Measurements from ENCODE around the gene NAA30. TPM values are rescaled to one million over a fixed set of nuclear protein-coding genes. Genes with fewer than 3 reads are reported as not detected.
A peak's percentile ranks its signal among the peaks of the same experiment; 100 is the strongest.

Gene NAA30
- total and polyA plus RNA-seq, 9 of the 15 experiments (the other 6 are each of a cell fraction or from before 2014, with no cell fraction given), result 2.2 to 8.0 (median 6.9) TPM

- intact Hi-C loops (cut with micrococcal nuclease), result no loop called here
- ATAC-seq (no peak), DNase-seq (ENCODE audit: extremely low read depth in 1 of 4, low spot score in 3 of 4) (no peak), FAIRE-seq (no peak)
- Histone ChIP-seq H3K27ac (ENCODE audit: extremely low read depth, low read depth, low read length) (no peak overlapping the region), H3K9ac (ENCODE audit: insufficient read depth in 1 of 2, low read depth in 2 of 2, low read length in 2 of 2) (no peak overlapping the region), H4K20me1 (replicated peaks; ENCODE audit: control insufficient read depth, insufficient read depth, low read length) (no peaks in the 10 kb centered on the region), H2AFZ (ENCODE audit: low read depth, low read length) (peak overlapping the region; percentile 26), H3K4me1 (replicated peaks in 1 of 2; ENCODE audit: control insufficient read depth in 2 of 2, insufficient read depth in 2 of 2, low read length in 2 of 2) (peaks cover 0 to 13% of the 10 kb centered on the region in 2 experiments; a peak in 4 of 5 replicates), H3K79me2 (ENCODE audit: control insufficient read depth, insufficient read depth, low read length) (peaks cover 24% of the 10 kb centered on the region), H3K27me3 (ENCODE audit: control insufficient read depth in 2 of 2, insufficient read depth in 2 of 2, low read length in 2 of 2) (no peaks in the 10 kb centered on the region), H3K9me3 (replicated peaks; ENCODE audit: control insufficient read depth, insufficient read depth, low read depth, low read length) (no peaks in the 10 kb centered on the region), H3K4me2 (ENCODE audit: insufficient read depth, low read length) (no peak overlapping the region), H3K4me3 (no peak overlapping the region), H3K9me1 (ENCODE audit: control insufficient read depth, insufficient read depth, low read length) (no peaks in the 10 kb centered on the region), H3K36me3 (ENCODE audit: control insufficient read depth, insufficient read depth, low read length) (peaks cover 3% of the 10 kb centered on the region; the same call in 1 of the 3 replicates)
- no TSS peak for BruUV-seq (replicated peaks)
- POLR2A ChIA-PET, result no interaction called here
- CTCF ChIA-PET (ENCODE audit: low intra/inter-chr PET ratio), result no interaction called here
- in situ Hi-C loops (cut with MboI), result no loop called here
- no peak for TF ChIP-seq CBX1 (IDR thresholded peaks at IDR 0.05; ENCODE audit: low read depth)
- TF ChIP-seq, protein P1, sequence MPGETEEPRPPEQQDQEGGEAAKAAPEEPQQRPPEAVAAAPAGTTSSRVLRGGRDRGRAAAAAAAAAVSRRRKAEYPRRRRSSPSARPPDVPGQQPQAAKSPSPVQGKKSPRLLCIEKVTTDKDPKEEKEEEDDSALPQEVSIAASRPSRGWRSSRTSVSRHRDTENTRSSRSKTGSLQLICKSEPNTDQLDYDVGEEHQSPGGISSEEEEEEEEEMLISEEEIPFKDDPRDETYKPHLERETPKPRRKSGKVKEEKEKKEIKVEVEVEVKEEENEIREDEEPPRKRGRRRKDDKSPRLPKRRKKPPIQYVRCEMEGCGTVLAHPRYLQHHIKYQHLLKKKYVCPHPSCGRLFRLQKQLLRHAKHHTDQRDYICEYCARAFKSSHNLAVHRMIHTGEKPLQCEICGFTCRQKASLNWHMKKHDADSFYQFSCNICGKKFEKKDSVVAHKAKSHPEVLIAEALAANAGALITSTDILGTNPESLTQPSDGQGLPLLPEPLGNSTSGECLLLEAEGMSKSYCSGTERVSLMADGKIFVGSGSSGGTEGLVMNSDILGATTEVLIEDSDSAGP (CRISPR knock-in tag; IDR thresholded peaks at IDR 0.05), result no peak
- no peak for TF ChIP-seq MXI1 (IDR thresholded peaks at IDR 0.05; ENCODE audit: low read depth, low read length)
- no peak for TF ChIP-seq ZNF174 (CRISPR knock-in tag; IDR thresholded peaks at IDR 0.05)
Measured at GRCh38 chr14:57388067-57388466, 2.3 kb upstream of the NAA30 start.

GRCh38 chr14:57389646-57390036 is 745 bp upstream of the NAA30 start:
- Histone ChIP-seq H3K9ac (ENCODE audit: insufficient read depth in 1 of 2, low read depth in 2 of 2, low read length in 2 of 2) (peak overlapping the region; percentile 65 to 92; a peak in 3 of 4 replicates), H3K9me1 (ENCODE audit: control insufficient read depth, insufficient read depth, low read length) (no peaks in the 10 kb centered on the region), H3K4me3 (peak overlapping the region; percentile 77), H3K4me1 (replicated peaks in 1 of 2; ENCODE audit: control insufficient read depth in 2 of 2, insufficient read depth in 2 of 2, low read length in 2 of 2) (peaks cover 3 to 13% of the 10 kb centered on the region in 2 experiments; a peak in 4 of 5 replicates), H3K79me2 (ENCODE audit: control insufficient read depth, insufficient read depth, low read length) (peaks cover 38% of the 10 kb centered on the region), H3K27me3 (ENCODE audit: control insufficient read depth in 2 of 2, insufficient read depth in 2 of 2, low read length in 2 of 2) (no peaks in the 10 kb centered on the region), H3K9me3 (replicated peaks; ENCODE audit: control insufficient read depth, insufficient read depth, low read depth, low read length) (no peaks in the 10 kb centered on the region), H3K4me2 (ENCODE audit: insufficient read depth, low read length) (peak overlapping the region; percentile 88), H3K27ac (ENCODE audit: extremely low read depth, low read depth, low read length) (peak overlapping the region; percentile 60), H3K36me3 (ENCODE audit: control insufficient read depth, insufficient read depth, low read length) (peaks cover 6% of the 10 kb centered on the region; the same call in 1 of the 3 replicates), H4K20me1 (replicated peaks; ENCODE audit: control insufficient read depth, insufficient read depth, low read length) (no peaks in the 10 kb centered on the region), H2AFZ (ENCODE audit: low read depth, low read length) (peak overlapping the region; percentile 90)
- peak in 3 of 4 experiments; percentile 5 to 8 (median 6) for DNase-seq (ENCODE audit: extremely low read depth in 1 of 4, low spot score in 3 of 4)
- in situ Hi-C loops (cut with MboI), result no loop called here
- CTCF ChIA-PET (ENCODE audit: low intra/inter-chr PET ratio), result no interaction called here
- 56% methylated on average over 4 of the region's 5 CpGs for WGBS (ENCODE audit: insufficient coverage, low coverage, missing lambda C conversion rate)
- POLR2A ChIA-PET, result interaction anchor here (0.6 to 2.2 kb wide), 5 partner anchors 16 to 119 kb away, joined by 3 to 7 read pairs (median 4); no protein-coding TSS in a partner anchor
- no peak for ATAC-seq
- FAIRE-seq, result no peak
- intact Hi-C loops (cut with micrococcal nuclease), result no loop called here
- no TSS peak for BruUV-seq (replicated peaks)
- TF ChIP-seq SIN3A (IDR thresholded peaks at IDR 0.05; ENCODE audit: borderline replicate concordance in 2 of 2, control insufficient read depth in 1 of 2, low read depth in 2 of 2, low read length in 2 of 2) (0 out of 4 replicates have a peak, but pooled peaks of 1 of the 2 experiments have one; percentile 5), CEBPB (tag; IDR thresholded peaks at IDR 0.05) (0 out of 2 replicates have a peak, but pooled peaks have one; percentile 18), PKNOX1 (IDR thresholded peaks at IDR 0.05) (peak; percentile 54), CEBPG (CRISPR knock-in tag; IDR thresholded peaks at IDR 0.05) (no peak), CEBPG (tag; conservative IDR thresholded peaks at IDR 0.05 in 1 of 2, IDR thresholded peaks at IDR 0.05 in 1 of 2) (peak in 1 of 2 experiments; percentile 31; a peak in 1 of 4 replicates), POLR2AphosphoS2 (IDR thresholded peaks at IDR 0.05; ENCODE audit: low read length) (no peak), NRF1 (conservative IDR thresholded peaks at IDR 0.05 in 1 of 2, IDR thresholded peaks at IDR 0.05 in 1 of 2) (no peak), FOXP1 (CRISPR knock-in tag; IDR thresholded peaks at IDR 0.05) (no peak)
